HG03196 (cell line): Measurements from ENCODE around the gene PNP.
A peak's percentile ranks its signal among the peaks of the same experiment; 100 is the strongest.
"Not testable (repeated sequence)": the region's sequence is repeated elsewhere in the genome, so short reads cannot be mapped to it uniquely, and the experiment has no call there.

ENCODE experiments used
- ATAC-seq: cut with Tn5 transposase; IDR thresholded peaks from one replicate; pipeline ENCODE4 v1.9.1; 2021; ENCODE audit not compliant: unreplicated experiment

PNP gene

GRCh38 chr14:20469242-20469889 lies at the start of gene PNP:
TSS of gene PNP (plus strand) at chr14:20469406. CDS start at chr14:20469525, 119 bp downstream.
- ATAC-seq: peak; percentile 94

- no peak for ATAC-seq
Measured at GRCh38 chr14:20419419-20419818, 49.8 kb upstream of the PNP start.

GRCh38 chr14:20421267-20421666 lies 47.9 kb upstream of the PNP start:
- ATAC-seq: no peak

GRCh38 chr14:20422886-20423285 lies 46.3 kb upstream of the PNP start:
- no peak for ATAC-seq

GRCh38 chr14:20424851-20425250 lies 44.4 kb upstream of the PNP start:
- ATAC-seq: no peak

GRCh38 chr14:20427231-20428009 lies 41.8 kb upstream of the PNP start:
- peak; percentile 61 for ATAC-seq

- peak; percentile 24 for ATAC-seq
Measured at GRCh38 chr14:20428010-20428365, 41.2 kb upstream of the PNP start.

GRCh38 chr14:20428802-20429201 lies 40.4 kb upstream of the PNP start:
- ATAC-seq: no peak

- no peak for ATAC-seq
Measured at GRCh38 chr14:20429801-20430669, 39.2 kb upstream of the PNP start.

- ATAC-seq: no peak
Measured at GRCh38 chr14:20434701-20435581, 34.3 kb upstream of the PNP start.

GRCh38 chr14:20435582-20436362 lies 33.4 kb upstream of the PNP start, which contains the start of gene KLHL33:
TSS of gene KLHL33 (minus strand) at chr14:20436166. CDS start at chr14:20435811, 355 bp downstream.
- no peak for ATAC-seq

- no peak for ATAC-seq
Measured at GRCh38 chr14:20436363-20436755, 32.8 kb upstream of the PNP start.

GRCh38 chr14:20438664-20439063 lies 30.5 kb upstream of the PNP start:
- ATAC-seq: no peak

- ATAC-seq: no peak
Measured at GRCh38 chr14:20440465-20440864, 28.7 kb upstream of the PNP start.

GRCh38 chr14:20440882-20441281 lies 28.3 kb upstream of the PNP start:
- no peak for ATAC-seq

GRCh38 chr14:20441461-20441860 lies 27.7 kb upstream of the PNP start:
- no peak for ATAC-seq

GRCh38 chr14:20443650-20444049 lies 25.6 kb upstream of the PNP start:
- ATAC-seq: not testable (repeated sequence)

GRCh38 chr14:20446889-20447288 lies 22.3 kb upstream of the PNP start:
- no peak for ATAC-seq

- ATAC-seq: not testable (repeated sequence)
Measured at GRCh38 chr14:20452831-20453230, 16.4 kb upstream of the PNP start.
